Epithelial cell of proximal tubule (primary cell): ENCODE measurements around the gene MTURN. TPM values are rescaled to one million over a fixed set of nuclear protein-coding genes. Genes with fewer than 3 reads are reported as not detected.
A peak's percentile ranks its signal among the peaks of the same experiment; 100 is the strongest.

Experiments used
- DNase-seq: peaks from one replicate; pipeline ENCODE4 v3.0.0-alpha.2; 2011; ENCODE audit warnings: low read depth
- H3K4me3 ChIP-seq: 2 replicates; pipeline ENCODE4 v1.5.1; 2011; ENCODE audit warnings: low read depth, mild to moderate bottlenecking, low read length
- CTCF ChIP-seq: conservative IDR thresholded peaks from 2 replicates; pipeline ENCODE4 v1.5.1; 2012; ENCODE audit warnings: low read depth, mild to moderate bottlenecking, low read length
- total RNA-seq: library from RNA; depleted of rRNA; stranded (reverse); fragments of >200 nt; gene quantifications from 2 replicates; pipeline ENCODE4 v1.2.3, GENCODE V29; 2015

Gene MTURN
- total RNA-seq, 1 donor from 2014 or later = 4.7 TPM

- no peak for DNase-seq
- no peak overlapping the region for H3K4me3 ChIP-seq
- no peak for TF ChIP-seq CTCF
Measured at GRCh38 chr7:30159163-30159562, 24.4 kb downstream of the MTURN start.

- TF ChIP-seq CTCF = peak; percentile 48
- DNase-seq = no peak
- no peak overlapping the region for H3K4me3 ChIP-seq
Measured at GRCh38 chr7:30159698-30160143, 24.9 kb downstream of the MTURN start.

- DNase-seq = no peak
- no peak overlapping the region for H3K4me3 ChIP-seq
- no peak for TF ChIP-seq CTCF
Measured at GRCh38 chr7:30160329-30160728, 25.5 kb downstream of the MTURN start.

GRCh38 chr7:30162133-30162532, 27.3 kb downstream of the MTURN start:
- no peak for DNase-seq
- no peak for TF ChIP-seq CTCF
- no peak overlapping the region for H3K4me3 ChIP-seq

- DNase-seq = peak; percentile 36
- no peak for TF ChIP-seq CTCF
- no peak overlapping the region for H3K4me3 ChIP-seq
Measured at GRCh38 chr7:30162622-30163124, 27.9 kb downstream of the MTURN start.

GRCh38 chr7:30163231-30163894, 28.6 kb downstream of the MTURN start:
- no peak overlapping the region for H3K4me3 ChIP-seq
- TF ChIP-seq CTCF = no peak
- DNase-seq = no peak

- no peak overlapping the region for H3K4me3 ChIP-seq
- DNase-seq = peak; percentile 16
- peak; percentile 70 for TF ChIP-seq CTCF
Measured at GRCh38 chr7:30164567-30164966, 29.8 kb downstream of the MTURN start.
